ENCODE data around the gene GLOD4. TPM values are rescaled to one million over a fixed set of nuclear protein-coding genes. Genes with fewer than 3 reads are reported as not detected.
A peak's percentile ranks its signal among the peaks of the same experiment; 100 is the strongest.

The GLOD4 gene
- total and polyA plus RNA-seq, 2 donors (not counting 1 experiment from before 2014, with no cell fraction given): 31.7 to 62.8 TPM

GRCh38 chr17:795721-796120 lies 13.6 kb upstream of the GLOD4 start:
- no peaks in the 10 kb centered on the region for H3K79me2 ChIP-seq (ENCODE audit: control insufficient read depth, insufficient read depth, low read length)
- H3K27me3 ChIP-seq (ENCODE audit: control insufficient read depth, insufficient read depth, low read length): no peaks in the 10 kb centered on the region
- peaks cover 3% of the 10 kb centered on the region for H3K4me1 ChIP-seq (ENCODE audit: control insufficient read depth, extremely low read depth, insufficient read depth, low read length)
- H3K4me2 ChIP-seq (ENCODE audit: extremely low read depth, insufficient read depth, low read length): no peak overlapping the region
- no peak overlapping the region for H2AFZ ChIP-seq (ENCODE audit: low read length)
- peaks cover 13% of the 10 kb centered on the region for H3K36me3 ChIP-seq (ENCODE audit: control insufficient read depth, insufficient read depth, low read length)
- no peak overlapping the region for H3K27ac ChIP-seq (ENCODE audit: insufficient read depth, low read length)
- no peak overlapping the region for H3K9ac ChIP-seq (ENCODE audit: insufficient read depth, low read length)
- H4K20me1 ChIP-seq (ENCODE audit: control insufficient read depth, extremely low read depth, insufficient read depth, low read length): no peaks in the 10 kb centered on the region
- TF ChIP-seq EZH2 (IDR thresholded peaks at IDR 0.05; ENCODE audit: low read length, missing control alignments) (no peak), CTCF (conservative IDR thresholded peaks at IDR 0.05 in 1 of 2, IDR thresholded peaks at IDR 0.05 in 1 of 2; ENCODE audit: low read depth in 1 of 2, low read length in 2 of 2) (no peak)
- H3K4me3 ChIP-seq (replicated peaks in 1 of 4; ENCODE audit: control extremely low read depth in 1 of 4, insufficient read depth in 1 of 4, low read depth in 3 of 4, low read length in 4 of 4): no peak overlapping the region
- H3K9me3 ChIP-seq (ENCODE audit: control insufficient read depth, insufficient read depth, low read depth, low read length): no peaks in the 10 kb centered on the region
- DNase-seq (ENCODE audit: low read depth in 2 of 2): no peak

DNA sequence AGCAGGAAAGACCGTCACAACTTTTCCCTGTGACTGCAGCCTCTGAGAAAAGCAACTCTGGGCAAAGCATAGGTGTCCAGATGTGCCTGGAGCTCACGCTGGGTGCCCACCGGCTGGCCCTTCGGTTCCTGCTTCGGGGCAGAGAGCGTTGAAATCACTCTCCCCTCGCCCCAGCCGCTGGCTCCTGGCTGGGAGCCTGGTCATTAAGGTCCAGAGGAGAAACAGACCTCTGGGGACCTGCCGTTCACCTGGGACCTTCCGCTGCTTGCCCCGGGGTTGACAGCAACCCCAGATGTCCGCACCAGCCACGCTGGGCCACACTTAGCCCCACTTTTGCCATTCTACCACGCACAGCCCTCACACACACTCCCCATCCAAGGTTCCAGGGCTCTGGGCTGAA lies 13.2 kb upstream of the GLOD4 start:
- Histone ChIP-seq H3K27me3 (ENCODE audit: control insufficient read depth, insufficient read depth, low read length) (no peaks in the 10 kb centered on the region), H3K27ac (ENCODE audit: insufficient read depth, low read length) (no peak overlapping the region), H2AFZ (ENCODE audit: low read length) (no peak overlapping the region), H3K36me3 (ENCODE audit: control insufficient read depth, insufficient read depth, low read length) (peaks cover 12% of the 10 kb centered on the region), H3K4me1 (ENCODE audit: control insufficient read depth, extremely low read depth, insufficient read depth, low read length) (peaks cover 3% of the 10 kb centered on the region), H3K79me2 (ENCODE audit: control insufficient read depth, insufficient read depth, low read length) (no peaks in the 10 kb centered on the region), H3K9ac (ENCODE audit: insufficient read depth, low read length) (no peak overlapping the region), H3K4me2 (ENCODE audit: extremely low read depth, insufficient read depth, low read length) (peak overlapping the region; percentile 44), H3K9me3 (ENCODE audit: control insufficient read depth, insufficient read depth, low read depth, low read length) (no peaks in the 10 kb centered on the region), H4K20me1 (ENCODE audit: control insufficient read depth, extremely low read depth, insufficient read depth, low read length) (no peaks in the 10 kb centered on the region), H3K4me3 (replicated peaks in 1 of 4; ENCODE audit: control extremely low read depth in 1 of 4, insufficient read depth in 1 of 4, low read depth in 3 of 4, low read length in 4 of 4) (peak overlapping the region in 1 of 4 experiments; percentile 22)
- DNase-seq (ENCODE audit: low read depth in 2 of 2): no peak
- TF ChIP-seq CTCF (conservative IDR thresholded peaks at IDR 0.05 in 1 of 2, IDR thresholded peaks at IDR 0.05 in 1 of 2; ENCODE audit: low read depth in 1 of 2, low read length in 2 of 2) (no peak), EZH2 (IDR thresholded peaks at IDR 0.05; ENCODE audit: low read length, missing control alignments) (no peak)

DNA sequence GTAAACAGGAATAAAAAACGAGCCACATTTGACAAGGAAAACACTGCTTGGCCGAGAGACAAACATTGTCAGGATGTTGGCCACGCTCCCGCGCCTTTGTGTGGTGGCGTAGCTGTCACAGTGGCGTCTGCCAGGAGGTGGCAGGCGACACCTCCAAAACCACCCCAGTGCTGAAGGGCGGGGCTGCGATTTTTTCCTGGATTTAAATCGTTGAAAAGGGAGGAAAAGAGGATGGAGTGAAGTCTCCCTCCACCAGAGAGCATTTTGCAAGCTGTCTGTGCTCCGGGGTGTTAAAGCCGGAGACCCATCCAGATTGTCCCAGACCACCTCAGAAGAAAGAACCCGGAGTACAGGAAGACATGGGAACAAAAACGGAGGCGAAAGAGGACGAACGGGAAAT lies 12.8 kb upstream of the GLOD4 start:
- Histone ChIP-seq H3K27me3 (ENCODE audit: control insufficient read depth, insufficient read depth, low read length) (no peaks in the 10 kb centered on the region), H3K4me2 (ENCODE audit: extremely low read depth, insufficient read depth, low read length) (peak overlapping the region; percentile 44), H3K36me3 (ENCODE audit: control insufficient read depth, insufficient read depth, low read length) (peaks cover 14% of the 10 kb centered on the region), H3K79me2 (ENCODE audit: control insufficient read depth, insufficient read depth, low read length) (no peaks in the 10 kb centered on the region), H4K20me1 (ENCODE audit: control insufficient read depth, extremely low read depth, insufficient read depth, low read length) (no peaks in the 10 kb centered on the region), H2AFZ (ENCODE audit: low read length) (no peak overlapping the region), H3K4me1 (ENCODE audit: control insufficient read depth, extremely low read depth, insufficient read depth, low read length) (peaks cover 3% of the 10 kb centered on the region), H3K9ac (ENCODE audit: insufficient read depth, low read length) (no peak overlapping the region), H3K9me3 (ENCODE audit: control insufficient read depth, insufficient read depth, low read depth, low read length) (no peaks in the 10 kb centered on the region), H3K4me3 (replicated peaks in 1 of 4; ENCODE audit: control extremely low read depth in 1 of 4, insufficient read depth in 1 of 4, low read depth in 3 of 4, low read length in 4 of 4) (peak overlapping the region in 2 of 4 experiments; percentile 14 to 22), H3K27ac (ENCODE audit: insufficient read depth, low read length) (no peak overlapping the region)
- peak; percentile 60 to 82 for DNase-seq (ENCODE audit: low read depth in 2 of 2)
- TF ChIP-seq EZH2 (IDR thresholded peaks at IDR 0.05; ENCODE audit: low read length, missing control alignments): no peak
- peak; percentile 70 to 71 for TF ChIP-seq CTCF (conservative IDR thresholded peaks at IDR 0.05 in 1 of 2, IDR thresholded peaks at IDR 0.05 in 1 of 2; ENCODE audit: low read depth in 1 of 2, low read length in 2 of 2)

Data from fibroblast of lung (primary cell).